Loucy (cell line): Measurements from ENCODE around the gene ITGB4.

Experiments
- EZH2phosphoT487 ChIP-seq: fragments of 200-600 bp; IDR thresholded peaks from 2 replicates; pipeline ENCODE4 v1.6.1; 2018; ENCODE audit warnings: antibody characterized with exemption, mild to moderate bottlenecking, moderate library complexity, borderline replicate concordance
- TF ChIP-seq, protein P1 (sequence below): fragments of 200-600 bp; sonication (generic); conservative IDR thresholded peaks from 2 replicates; pipeline ENCODE4 v1.5.1; 2014; ENCODE audit warnings: mild to moderate bottlenecking, antibody characterized with exemption, low read length

DNA sequence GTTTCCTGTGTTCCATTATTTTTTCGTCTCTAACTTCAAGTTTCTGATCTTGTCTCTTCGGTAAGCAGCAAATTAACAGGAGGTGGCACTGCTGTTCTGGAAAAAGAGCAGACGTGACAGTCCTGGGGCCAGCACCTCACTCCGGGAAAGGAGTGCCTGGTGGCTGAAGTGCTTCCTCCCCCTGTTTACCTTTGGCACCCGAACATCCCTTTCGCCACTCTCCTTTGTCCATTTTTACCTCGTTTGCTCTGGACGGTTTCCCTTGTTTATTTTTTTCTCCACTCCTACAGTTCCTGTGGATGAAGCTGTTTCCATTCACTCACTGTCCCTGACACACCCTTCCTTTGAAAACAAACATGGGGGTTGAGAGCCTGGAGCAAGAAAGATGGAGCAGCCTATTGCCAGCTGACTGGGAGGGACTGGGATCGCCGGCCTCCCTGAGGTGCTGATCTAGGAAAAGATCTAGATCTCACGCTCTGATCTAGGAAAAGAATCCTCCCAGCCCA, 41.5 kb upstream of the ITGB4 start:
- TF ChIP-seq, protein P1, sequence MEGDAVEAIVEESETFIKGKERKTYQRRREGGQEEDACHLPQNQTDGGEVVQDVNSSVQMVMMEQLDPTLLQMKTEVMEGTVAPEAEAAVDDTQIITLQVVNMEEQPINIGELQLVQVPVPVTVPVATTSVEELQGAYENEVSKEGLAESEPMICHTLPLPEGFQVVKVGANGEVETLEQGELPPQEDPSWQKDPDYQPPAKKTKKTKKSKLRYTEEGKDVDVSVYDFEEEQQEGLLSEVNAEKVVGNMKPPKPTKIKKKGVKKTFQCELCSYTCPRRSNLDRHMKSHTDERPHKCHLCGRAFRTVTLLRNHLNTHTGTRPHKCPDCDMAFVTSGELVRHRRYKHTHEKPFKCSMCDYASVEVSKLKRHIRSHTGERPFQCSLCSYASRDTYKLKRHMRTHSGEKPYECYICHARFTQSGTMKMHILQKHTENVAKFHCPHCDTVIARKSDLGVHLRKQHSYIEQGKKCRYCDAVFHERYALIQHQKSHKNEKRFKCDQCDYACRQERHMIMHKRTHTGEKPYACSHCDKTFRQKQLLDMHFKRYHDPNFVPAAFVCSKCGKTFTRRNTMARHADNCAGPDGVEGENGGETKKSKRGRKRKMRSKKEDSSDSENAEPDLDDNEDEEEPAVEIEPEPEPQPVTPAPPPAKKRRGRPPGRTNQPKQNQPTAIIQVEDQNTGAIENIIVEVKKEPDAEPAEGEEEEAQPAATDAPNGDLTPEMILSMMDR = no peak
- TF ChIP-seq EZH2phosphoT487 = no peak
